B cell (primary cell): ENCODE data around the gene CTIF. TPM values are rescaled to one million over a fixed set of nuclear protein-coding genes. Genes with fewer than 3 reads are reported as not detected.

Source experiments
- ATAC-seq: fragments of 200-7000 bp; cut with Tn5 transposase; one replicate; pipeline ENCODE4 v1.10.0; 2021; ENCODE audit warnings: low read depth, mild to moderate bottlenecking, moderate number of reproducible peaks, moderate library complexity
- CTCF ChIA-PET: fragments of 350-600 bp; sonication (Branson Sonifier 250); formaldehyde crosslinking; loops from one replicate; lab custom pipeline; 2021; ENCODE audit warnings: antibody characterized with exemption, inconsistent platforms; lab: Charles Lee
- POLR2A ChIA-PET: fragments of 350-600 bp; sonication (Branson Sonifier 250); formaldehyde crosslinking; loops from one replicate; lab custom pipeline; 2021; ENCODE audit warnings: antibody characterized with exemption; lab: Charles Lee
- DNase-seq: peaks from one replicate; pipeline ENCODE4 v3.0.0; 2013
- H2AFZ ChIP-seq: 2 replicates; pipeline ENCODE4 v1.6.1; 2012; ENCODE audit warnings: mild to moderate bottlenecking, low read depth, low read length; ENCODE audit not compliant: insufficient read depth, poor library complexity, severe bottlenecking
- H3K27ac ChIP-seq, 2 donors: 1 replicate in 1 of 2; 2 replicates in 1 of 2; pipeline ENCODE4 v1.5.1; 2012 to 2013; ENCODE audit warnings: low read length in 2 of 2, mild to moderate bottlenecking in 2 of 2, moderate library complexity in 1 of 2
- H3K27me3 ChIP-seq, 4 experiments: fragments of 200-600 bp in 1 of 4; sonication (generic) in 1 of 4; replicated peaks in 1 of 4; 1 replicate in 2 of 4; 2 replicates in 2 of 4; pipeline versions ENCODE4 v1.6.1 to v1.7.0; 2013 to 2016; ENCODE audit warnings: low read length in 3 of 4, mild to moderate bottlenecking in 2 of 4, mixed read lengths in 1 of 4, moderate library complexity in 1 of 4; ENCODE audit not compliant: insufficient read depth in 4 of 4, control insufficient read depth in 3 of 4; ENCODE audit errors: control extremely low read depth in 1 of 4
- H3K36me3 ChIP-seq, 2 experiments: replicated peaks in 1 of 2; 1 replicate in 1 of 2; 2 replicates in 1 of 2; pipeline versions ENCODE4 v1.6.1 to v1.7.1; 2013; ENCODE audit warnings: low read length in 1 of 2; ENCODE audit not compliant: insufficient read depth in 2 of 2, control insufficient read depth in 1 of 2; ENCODE audit errors: control extremely low read depth in 1 of 2, extremely low read depth in 1 of 2
- H3K4me1 ChIP-seq, 2 donors: fragments of 200-600 bp in 1 of 2; sonication (generic) in 1 of 2; 1 replicate in 1 of 2; 2 replicates in 1 of 2; pipeline versions ENCODE4 v1.5.1 to v1.6.1; 2013 to 2017; ENCODE audit warnings: low read length in 2 of 2; ENCODE audit not compliant: control insufficient read depth in 2 of 2, insufficient read depth in 2 of 2
- H3K4me2 ChIP-seq: replicated peaks from 2 replicates; pipeline ENCODE3; 2012; ENCODE audit warnings: mild to moderate bottlenecking, low read depth, low read length; ENCODE audit not compliant: poor library complexity, severe bottlenecking
- H3K4me3 ChIP-seq, 5 experiments: fragments of 200-600 bp in 1 of 5; sonication (generic) in 1 of 5; 1 replicate in 3 of 5; 2 replicates in 2 of 5; pipeline versions ENCODE4 v1.5.1 to v1.7.0; 2011 to 2016; ENCODE audit warnings: low read length in 4 of 5, mild to moderate bottlenecking in 4 of 5, low read depth in 2 of 5, control low read depth in 1 of 5, moderate library complexity in 1 of 5; ENCODE audit not compliant: insufficient read depth in 1 of 5; ENCODE audit errors: control extremely low read depth in 1 of 5, extremely low read depth in 1 of 5
- H3K79me2 ChIP-seq: fragments of 200-600 bp; sonication (generic); one replicate; pipeline ENCODE4 v1.6.0; 2016; ENCODE audit warnings: low read length; ENCODE audit not compliant: control insufficient read depth, insufficient read depth
- H3K9ac ChIP-seq: fragments of 200-600 bp; sonication (generic); 2 replicates; pipeline ENCODE4 v1.6.1; 2017; ENCODE audit warnings: mild to moderate bottlenecking, low read length, moderate library complexity
- H3K9me3 ChIP-seq, 3 donors: one replicate each; pipeline versions ENCODE4 v1.6.1 to v1.7.1; 2013; ENCODE audit warnings: low read length in 2 of 3; ENCODE audit not compliant: control insufficient read depth in 2 of 3, insufficient read depth in 1 of 3; ENCODE audit errors: control extremely low read depth in 1 of 3
- H4K20me1 ChIP-seq: 2 replicates; pipeline ENCODE4 v1.6.0; 2012; ENCODE audit warnings: mild to moderate bottlenecking, low read length; ENCODE audit not compliant: insufficient read depth, control insufficient read depth, poor library complexity, severe bottlenecking
- H3K27ac Mint-ChIP-seq: one replicate; pipeline ENCODE4 v1.8.0; 2021; ENCODE audit warnings: mixed read lengths
- H3K27me3 Mint-ChIP-seq: one replicate; pipeline ENCODE4 v1.8.0; 2021; ENCODE audit warnings: mixed read lengths
- H3K4me1 Mint-ChIP-seq: one replicate; pipeline ENCODE4 v1.8.0; 2021; ENCODE audit warnings: mixed read lengths
- H3K4me3 Mint-ChIP-seq: one replicate; pipeline ENCODE4 v1.8.0; 2021; ENCODE audit warnings: mixed read lengths
- H3K9me3 Mint-ChIP-seq: one replicate; pipeline ENCODE4 v1.8.0; 2022; ENCODE audit warnings: mixed read lengths; ENCODE audit not compliant: insufficient read depth
- CTCF ChIP-seq: fragments of 200-600 bp; IDR thresholded peaks from one replicate; pipeline ENCODE4 v1.8.0; 2022; ENCODE audit warnings: antibody characterized with exemption, mild to moderate bottlenecking
- EZH2 ChIP-seq: IDR thresholded peaks from 2 replicates; pipeline ENCODE4 v1.6.1; 2012; ENCODE audit warnings: borderline replicate concordance, low read depth, mild to moderate bottlenecking, moderate library complexity, low read length; ENCODE audit not compliant: insufficient read depth, poor library complexity, severe bottlenecking
- WGBS: methylation state at CpG from one replicate; pipeline ENCODE4 v1.1.5; 2013; ENCODE audit warnings: missing lambda C conversion rate; ENCODE audit not compliant: insufficient coverage; 5-methylcytosine and 5-hydroxymethylcytosine counted together
- intact Hi-C: fragments of 100-400 bp; cut with micrococcal nuclease; formaldehyde crosslinking; loops from one replicate; pipeline ENCODE4 v1.10.0; 2022
- polyA minus RNA-seq: library from RNA; depleted of rRNA, polyadenylated mRNA; stranded (reverse); fragments of >200 nt; gene quantifications from 2 replicates; pipeline ENCODE4 v1.2.3, GENCODE V29; 2012
- polyA plus RNA-seq: library from polyadenylated mRNA; depleted of rRNA; stranded (reverse); fragments of >200 nt; gene quantifications from 2 replicates; pipeline ENCODE4 v1.2.3, GENCODE V29; 2012
- total RNA-seq, 2 donors: library from RNA; stranded (reverse); fragments of 120-200 nt in 1 of 2; gene quantifications; 1 replicate in 1 of 2; 2 replicates in 1 of 2; pipeline versions ENCODE4 v1.2.3 to v1.2.4, GENCODE V29; 2013 to 2022

CTIF gene
- total RNA-seq (14.5 and 16.2 TPM in 2 replicates), polyA plus RNA-seq (3.5 and 3.6 TPM in 2 replicates), polyA minus RNA-seq (4.5 and 5.8 TPM in 2 replicates)
- total RNA-seq (2013) = 2.1 TPM

GRCh38 chr18:48538531-48539405 lies at the start of gene CTIF:
TSS of gene CTIF (plus strand) at chr18:48539031. CDS start at chr18:48619566, 80,535 bp downstream.
- H3K36me3 ChIP-seq = no peaks in the 10 kb centered on the region
- peaks cover 6 to 9% of the 10 kb centered on the region in 2 donors for H3K4me1 ChIP-seq
- Mint-ChIP-seq H3K27ac (peak within 1 kb of the TSS; percentile 20), H3K4me3 (peak within 1 kb of the TSS; percentile 94), H3K4me1 (peaks cover 8% of the 10 kb centered on the region), H3K27me3 (peaks cover 4% of the 10 kb centered on the region), H3K9me3 (no peaks in the 10 kb centered on the region)
- H3K9me3 ChIP-seq = peaks cover 0 to 6% (median 0%) of the 10 kb centered on the region in 3 donors
- TF ChIP-seq CTCF = no peak
- TF ChIP-seq EZH2 = no peak
- H3K27ac ChIP-seq = peak within 1 kb of the TSS in 1 of 2 donors; percentile 41
- ATAC-seq (peak; percentile 75), DNase-seq (peak; percentile 69)
- no peaks in the 10 kb centered on the region for H3K79me2 ChIP-seq
- POLR2A ChIA-PET = no interaction called here
- H3K9ac ChIP-seq = peak within 1 kb of the TSS; percentile 76
- WGBS = 12% methylated on average over 43 of the region's 54 CpGs
- intact Hi-C loops = no loop called here
- CTCF ChIA-PET = no interaction called here
- peaks cover 0 to 11% (median 5%) of the 10 kb centered on the region in 4 experiments for H3K27me3 ChIP-seq
- peak within 1 kb of the TSS; percentile 90 for H2AFZ ChIP-seq
- peak within 1 kb of the TSS; percentile 99 for H3K4me2 ChIP-seq
- peak within 1 kb of the TSS; percentile 26 to 87 (median 75) for H3K4me3 ChIP-seq
- H4K20me1 ChIP-seq = no peaks in the 10 kb centered on the region
